NCI-H69 (cell line): Measurements from ENCODE around the gene ZFYVE28.

ENCODE experiments used
- DNase-seq: peaks from one replicate; lab custom pipeline; 2025; lab: John Stamatoyannopoulos, UW

Gene ZFYVE28

GRCh38 chr4:2258091-2259035 lies 160.1 kb downstream of the ZFYVE28 start:
- no peak for DNase-seq

GRCh38 chr4:2257361-2258081 lies 160.9 kb downstream of the ZFYVE28 start:
- DNase-seq = no peak

GRCh38 chr4:2256781-2257191 lies 161.7 kb downstream of the ZFYVE28 start:
- no peak for DNase-seq

- DNase-seq = no peak
These were observed 162.2 kb downstream of the ZFYVE28 start for GRCh38 chr4:2256156-2256731.

GRCh38 chr4:2255501-2256155 lies 162.8 kb downstream of the ZFYVE28 start:
- DNase-seq = no peak

- DNase-seq = no peak
These were observed 163.6 kb downstream of the ZFYVE28 start for GRCh38 chr4:2254665-2255500.

GRCh38 chr4:2253160-2254084 lies 165.0 kb downstream of the ZFYVE28 start:
- no peak for DNase-seq

- no peak for DNase-seq
These were observed 165.8 kb downstream of the ZFYVE28 start for GRCh38 chr4:2252530-2253091.

- no peak for DNase-seq
These were observed 166.5 kb downstream of the ZFYVE28 start for GRCh38 chr4:2251795-2252529.

- no peak for DNase-seq
These were observed 167.2 kb downstream of the ZFYVE28 start for GRCh38 chr4:2251073-2251794.

- no peak for DNase-seq
These were observed 167.9 kb downstream of the ZFYVE28 start for GRCh38 chr4:2250357-2251072.

GRCh38 chr4:2249526-2250356 lies 168.7 kb downstream of the ZFYVE28 start:
- DNase-seq = no peak

GRCh38 chr4:2248821-2249261 lies 169.6 kb downstream of the ZFYVE28 start:
- DNase-seq = no peak

- DNase-seq = no peak
These were observed 170.2 kb downstream of the ZFYVE28 start for GRCh38 chr4:2248044-2248780.

- no peak for DNase-seq
These were observed 171.1 kb downstream of the ZFYVE28 start for GRCh38 chr4:2247128-2248043.
